Measurements from ENCODE around the gene TMEM127.
"Not testable (repeated sequence)": the region's sequence is repeated elsewhere in the genome, so short reads cannot be mapped to it uniquely, and the experiment has no call there.

The TMEM127 gene

GRCh38 chr2:96264656-96265348 lies 995 bp downstream of the TMEM127 start:
- DNase-seq (ENCODE audit: low read depth in 3 of 3, low spot score in 1 of 3), result no peak

GRCh38 chr2:96264086-96264485 lies 1.7 kb downstream of the TMEM127 start:
- no peak for DNase-seq (ENCODE audit: low read depth in 3 of 3, low spot score in 1 of 3)

DNA sequence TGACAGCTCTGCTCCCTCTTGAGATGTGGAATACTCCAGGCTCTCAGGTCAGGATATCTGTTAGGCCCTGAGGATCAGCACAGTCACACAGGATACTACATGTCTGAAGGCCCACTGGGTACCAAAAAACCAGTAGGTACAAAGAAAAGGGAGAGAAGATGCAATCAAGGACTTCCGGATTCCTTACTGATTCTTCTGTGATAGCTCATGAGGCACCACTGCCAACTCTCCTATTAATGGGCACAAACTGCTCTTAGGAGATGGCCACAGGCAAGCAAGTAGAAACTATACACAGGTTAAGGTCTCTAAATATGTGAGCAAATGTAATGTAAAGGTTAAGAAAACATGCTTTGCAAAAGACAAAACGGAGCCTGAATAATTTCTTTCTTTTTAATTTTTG lies 3.5 kb downstream of the TMEM127 start:
- DNase-seq (ENCODE audit: low read depth in 3 of 3, low spot score in 1 of 3), result no peak

DNA sequence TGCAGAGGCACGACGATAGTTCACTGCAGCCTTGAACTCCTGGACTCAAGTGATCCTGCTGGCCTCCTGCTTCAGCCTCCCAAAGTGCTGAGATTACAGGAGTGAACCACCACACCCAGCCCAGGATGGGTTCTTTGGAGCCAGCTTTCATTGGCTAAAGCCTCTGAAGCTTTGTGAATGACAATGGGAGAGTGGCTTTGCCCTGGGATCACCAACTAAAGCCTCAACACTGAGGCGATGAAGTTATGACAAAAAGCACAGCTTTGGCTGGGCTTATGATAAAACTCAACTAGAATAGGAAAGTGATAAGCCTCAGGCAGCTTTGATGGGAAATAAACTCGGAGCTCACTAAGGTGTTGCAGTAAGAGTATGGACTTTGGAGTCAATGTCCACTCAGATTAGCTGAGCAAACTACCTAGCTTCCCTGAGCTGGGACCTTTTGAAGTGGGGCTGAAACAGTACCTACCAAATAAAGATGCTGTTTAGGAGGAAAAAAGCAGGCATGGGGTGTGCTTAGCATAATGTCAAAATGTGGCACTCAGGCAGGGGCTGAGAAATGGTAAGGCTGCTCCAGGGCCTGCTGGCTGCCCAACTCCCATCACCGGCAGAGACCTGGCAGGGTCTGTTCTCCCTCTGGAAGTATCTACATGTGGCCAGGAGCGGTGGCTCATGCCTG lies 4.3 kb downstream of the TMEM127 start:
- DNase-seq (ENCODE audit: low read depth in 3 of 3, low spot score in 1 of 3), result no peak

DNA sequence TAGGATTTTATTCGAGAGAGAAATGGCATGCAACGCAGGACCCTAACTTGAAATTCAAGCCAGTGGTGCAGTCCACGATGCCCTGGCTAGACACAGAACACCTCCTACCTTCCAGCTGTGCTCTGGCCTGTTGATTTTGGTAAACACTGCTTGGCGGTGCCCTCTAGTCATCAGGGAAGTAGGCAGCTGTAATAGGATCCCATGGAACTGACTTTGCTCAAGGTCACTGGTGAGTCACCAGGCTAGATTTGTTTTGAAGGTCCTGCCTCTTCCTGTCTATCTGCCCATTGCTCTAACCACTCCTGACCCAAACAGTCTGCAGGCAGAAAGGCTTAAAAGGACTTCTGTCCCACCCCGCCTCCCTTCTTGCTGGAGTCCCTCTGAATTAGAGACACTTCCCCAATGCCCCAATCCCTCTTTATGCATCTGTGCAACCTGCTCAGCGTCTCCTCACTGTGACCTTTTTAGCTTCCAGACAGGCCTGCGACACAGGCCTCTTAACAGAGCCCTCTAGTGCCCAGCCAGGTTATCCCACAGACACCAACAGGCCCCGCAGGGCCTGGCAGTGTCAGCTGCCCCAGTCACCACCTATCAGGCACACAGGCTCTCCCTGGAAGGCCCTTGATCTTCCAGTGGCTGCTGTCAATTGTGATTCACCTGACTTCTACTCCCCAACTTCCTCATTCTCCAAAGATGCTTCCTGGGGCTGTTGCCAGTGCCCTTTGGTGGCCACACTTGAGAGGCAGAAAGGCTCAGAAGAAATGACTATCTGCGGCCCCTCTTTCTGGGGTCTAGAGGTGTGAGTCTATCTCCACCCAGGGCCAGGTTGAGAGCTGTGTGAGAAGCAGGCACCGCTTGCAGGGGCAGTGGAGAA lies 5.2 kb downstream of the TMEM127 start:
- no peak for DNase-seq (ENCODE audit: low read depth in 3 of 3, low spot score in 1 of 3)

DNA sequence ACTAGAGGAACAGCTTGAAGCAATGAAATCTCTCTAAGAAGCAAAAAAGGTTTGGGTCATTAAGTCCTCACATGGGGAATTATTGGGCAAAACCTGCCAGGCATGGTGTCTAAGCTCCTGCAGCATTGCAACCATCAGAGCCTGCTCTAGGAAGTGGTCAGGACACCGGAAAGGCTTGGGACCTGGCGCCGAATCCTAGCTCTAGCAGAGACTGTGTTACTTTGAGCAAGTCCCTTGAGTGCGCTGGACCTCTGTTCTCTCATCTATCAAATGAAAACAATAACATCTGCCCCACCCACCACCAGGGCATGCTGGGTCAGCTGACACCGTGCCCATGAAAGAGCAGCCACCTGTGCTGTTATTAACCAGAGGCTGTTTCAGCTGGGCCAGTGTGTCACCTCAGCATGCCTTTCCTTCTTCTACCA lies 6.3 kb downstream of the TMEM127 start:
- no peak for DNase-seq (ENCODE audit: low read depth in 3 of 3, low spot score in 1 of 3)

- no peak for DNase-seq (ENCODE audit: low read depth in 3 of 3, low spot score in 1 of 3)
These were observed 7.4 kb downstream of the TMEM127 start for GRCh38 chr2:96258166-96259022.

GRCh38 chr2:96257744-96258143 lies 8.1 kb downstream of the TMEM127 start:
- not testable (repeated sequence) for DNase-seq (ENCODE audit: low read depth in 3 of 3, low spot score in 1 of 3)

DNA sequence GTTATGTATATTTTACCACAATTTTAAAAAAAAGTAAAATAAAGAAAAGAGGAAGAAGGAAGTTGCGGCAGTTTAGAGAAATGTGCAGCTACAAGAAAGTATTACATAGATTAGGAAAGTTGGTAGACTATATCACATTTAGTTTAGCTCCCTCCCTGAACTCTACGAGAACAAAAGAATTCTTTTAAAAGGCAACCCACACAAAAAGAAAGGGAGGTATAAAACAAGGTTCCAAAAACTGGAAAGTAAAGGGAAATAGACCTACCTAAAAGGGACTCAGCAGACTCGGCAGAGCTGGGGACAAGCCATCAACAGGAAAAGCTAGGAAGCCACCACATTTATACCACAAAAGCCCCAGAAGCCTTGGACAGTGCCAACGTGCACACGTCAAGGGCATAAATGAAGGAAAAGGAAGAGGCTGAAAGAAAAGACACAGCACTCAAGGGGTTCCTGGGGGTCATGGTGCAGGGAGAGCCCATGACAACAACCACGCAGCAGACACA lies 9.1 kb downstream of the TMEM127 start:
- no peak for DNase-seq (ENCODE audit: low read depth in 3 of 3, low spot score in 1 of 3)

DNA sequence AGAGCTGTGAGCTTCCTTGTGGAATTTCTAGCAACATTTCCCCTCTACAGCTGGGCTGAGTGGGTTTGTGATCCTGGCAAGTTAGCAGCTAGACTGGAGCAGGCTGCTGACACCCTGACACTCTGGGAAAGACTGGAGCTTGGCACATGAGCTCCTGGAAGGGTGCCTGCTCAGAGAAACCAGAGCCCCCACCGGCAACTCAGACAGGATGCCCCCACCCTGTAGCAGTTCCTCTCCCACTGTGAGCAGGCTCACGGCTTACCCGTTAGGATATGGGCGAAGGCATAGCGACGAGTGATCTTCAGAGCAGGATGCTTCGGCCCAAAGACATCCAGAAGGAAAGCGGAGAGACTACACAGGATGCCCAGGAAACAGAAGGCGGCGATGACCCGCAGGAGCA lies 11.2 kb downstream of the TMEM127 start:
- DNase-seq (ENCODE audit: low read depth in 3 of 3, low spot score in 1 of 3), result no peak

DNA sequence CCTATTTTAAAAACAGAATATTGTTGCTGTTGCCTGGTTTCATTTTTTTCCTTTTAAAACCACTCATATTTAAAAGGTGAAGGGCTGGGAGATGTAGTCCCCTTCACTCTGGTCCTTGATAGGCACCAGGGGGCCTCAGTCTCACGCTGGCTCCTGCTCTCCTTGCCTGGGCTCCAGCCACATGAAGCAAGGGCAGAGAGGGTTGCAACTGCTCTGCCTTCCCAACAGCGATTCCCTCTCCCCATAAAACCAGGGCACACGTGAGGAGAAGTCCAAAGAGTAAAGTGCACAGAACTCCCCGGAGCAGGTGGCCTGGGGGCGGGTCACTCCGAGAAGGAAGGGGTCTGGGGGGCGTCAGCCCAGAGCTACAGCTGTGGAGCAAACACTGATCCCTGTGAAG lies 12.8 kb downstream of the TMEM127 start:
- DNase-seq (ENCODE audit: low read depth in 3 of 3, low spot score in 1 of 3), result no peak

DNA sequence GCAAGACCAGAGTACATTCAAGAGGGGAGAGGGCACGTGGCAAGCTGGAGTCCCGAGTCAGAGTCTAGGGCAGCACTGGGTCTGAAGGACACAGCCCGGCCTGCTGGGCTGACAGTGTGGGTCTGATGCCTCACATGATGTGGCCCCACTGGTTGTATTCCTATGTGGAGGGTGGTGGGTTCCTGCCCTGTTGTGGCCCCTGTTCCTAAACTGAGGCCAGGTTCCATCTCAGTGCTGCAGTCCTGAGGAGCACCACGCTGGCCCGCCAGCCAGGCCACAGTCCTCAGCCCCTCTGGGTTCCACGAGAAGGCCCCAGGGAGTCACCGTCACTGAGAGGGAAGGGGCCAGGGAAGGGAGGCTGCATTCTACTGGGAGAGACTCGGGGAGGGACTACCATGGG lies 13.3 kb downstream of the TMEM127 start:
- no peak for DNase-seq (ENCODE audit: low read depth in 3 of 3, low spot score in 1 of 3)

GRCh38 chr2:96251721-96252292 lies 14.0 kb downstream of the TMEM127 start:
- no peak for DNase-seq (ENCODE audit: low read depth in 3 of 3, low spot score in 1 of 3)

GRCh38 chr2:96250188-96250587 lies 15.6 kb downstream of the TMEM127 start:
- no peak for DNase-seq (ENCODE audit: low read depth in 3 of 3, low spot score in 1 of 3)

DNA sequence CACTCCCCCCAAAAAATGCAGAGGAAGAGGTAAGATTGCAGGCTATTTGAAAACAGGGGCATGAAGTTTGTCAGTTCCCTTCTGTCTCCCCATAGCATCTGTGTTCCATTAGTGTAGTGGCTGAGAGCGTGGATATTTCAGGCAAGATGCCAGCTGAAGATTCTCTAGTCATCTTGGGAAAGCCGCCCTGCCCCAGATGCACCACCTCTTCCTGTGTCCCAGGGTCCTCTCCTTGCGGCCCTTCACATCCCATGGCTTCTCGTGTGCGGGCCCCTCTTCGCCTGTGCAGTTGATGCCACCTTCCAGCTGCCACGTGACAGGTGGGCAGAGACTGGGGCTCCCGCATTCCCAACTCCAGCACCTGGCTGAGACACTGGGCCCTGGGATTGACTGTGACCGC lies 16.1 kb downstream of the TMEM127 start:
- DNase-seq (ENCODE audit: low read depth in 3 of 3, low spot score in 1 of 3), result no peak

- DNase-seq (ENCODE audit: low read depth in 3 of 3, low spot score in 1 of 3), result no peak
These were observed 17.2 kb downstream of the TMEM127 start for GRCh38 chr2:96248624-96249023.

GRCh38 chr2:96247896-96248295 lies 17.9 kb downstream of the TMEM127 start:
- DNase-seq (ENCODE audit: low read depth in 3 of 3, low spot score in 1 of 3), result no peak

DNA sequence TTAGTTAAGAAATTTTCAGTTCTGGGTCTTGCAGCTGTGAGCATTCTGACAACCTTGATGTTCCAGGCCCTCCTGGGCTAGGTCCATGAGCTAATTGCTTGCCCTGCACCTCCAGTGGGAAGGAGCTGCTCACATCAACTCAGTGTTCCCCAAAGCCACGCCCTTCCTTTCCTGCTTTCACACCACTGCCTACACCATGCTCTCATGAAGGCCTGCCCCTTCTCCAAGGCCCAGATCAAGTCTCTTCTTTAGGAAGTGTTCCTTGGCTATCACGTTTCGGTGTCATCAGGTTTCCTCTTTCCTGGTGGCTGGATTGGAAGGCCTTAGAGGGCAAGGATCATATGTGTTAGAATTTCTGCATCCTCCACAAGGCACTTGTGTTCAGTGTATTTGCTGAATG lies 18.8 kb downstream of the TMEM127 start:
- no peak for DNase-seq (ENCODE audit: low read depth in 3 of 3, low spot score in 1 of 3)

GRCh38 chr2:96245609-96246390 lies 20.0 kb downstream of the TMEM127 start:
- DNase-seq (ENCODE audit: low read depth in 3 of 3, low spot score in 1 of 3), result no peak

DNA sequence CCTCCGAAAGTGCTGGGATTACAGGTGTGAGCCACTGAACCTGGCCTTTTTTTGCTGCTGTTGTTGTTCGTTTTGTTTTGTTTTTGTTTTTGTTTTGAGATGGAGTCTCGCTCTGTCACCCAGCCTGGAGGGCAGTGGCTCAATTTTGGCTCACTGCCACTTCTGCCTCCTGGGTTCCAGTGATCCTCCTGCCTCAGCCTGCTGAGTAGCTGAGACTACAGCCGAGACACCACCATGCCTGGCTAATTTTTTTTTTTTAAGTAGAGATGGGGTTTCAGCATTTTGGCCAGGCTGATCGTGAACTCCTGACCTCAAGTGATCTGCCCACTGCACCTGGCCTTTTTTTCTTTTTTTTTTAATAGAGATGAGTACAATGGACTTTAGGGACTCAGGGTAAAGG lies 22.0 kb downstream of the TMEM127 start:
- no peak for DNase-seq (ENCODE audit: low read depth in 3 of 3, low spot score in 1 of 3)

All from stimulated activated CD4-positive, alpha-beta T cell treated with anti-CD3 and anti-CD28 coated beads, TNF-alpha, amount 100 ng/mL, for 1 hour (primary cell).